Panc1 (cell line): Measurements from ENCODE around the gene SEC24A.
"Not testable (repeated sequence)": the region's sequence is repeated elsewhere in the genome, so short reads cannot be mapped to it uniquely, and the experiment has no call there.

Experiments used
- SIN3A ChIP-seq: IDR thresholded peaks from 2 replicates; pipeline ENCODE4 v1.6.1; 2012; ENCODE audit warnings: low read depth, mild to moderate bottlenecking, low read length, moderate library complexity, borderline replicate concordance; ENCODE audit not compliant: insufficient read depth
- TF ChIP-seq, protein P1 (sequence below): fragments of 450-650 bp; IDR thresholded peaks from 2 replicates; pipeline ENCODE4 v1.5.1; 2017; ENCODE audit warnings: mild to moderate bottlenecking

DNA sequence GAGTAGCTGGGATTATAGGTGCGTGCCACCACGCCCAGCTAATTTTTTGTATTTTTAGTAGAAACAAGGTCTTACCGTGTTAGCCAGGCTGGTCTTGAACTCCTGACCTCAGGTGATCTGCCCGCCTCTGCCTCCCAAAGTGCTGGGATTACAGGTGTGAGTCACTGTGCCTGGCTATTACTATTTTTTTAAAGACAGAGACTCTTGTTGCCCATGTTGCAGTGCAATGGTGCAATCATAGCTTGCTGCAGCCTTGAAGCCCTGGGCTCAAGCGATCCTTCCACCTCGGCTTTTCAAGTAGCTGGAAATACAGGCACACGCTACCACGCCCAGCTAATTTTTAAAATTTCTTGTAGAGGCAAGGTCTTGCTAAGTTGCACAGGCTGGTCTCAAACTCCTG lies 41.6 kb downstream of the SEC24A start:
- TF ChIP-seq, protein P1, sequence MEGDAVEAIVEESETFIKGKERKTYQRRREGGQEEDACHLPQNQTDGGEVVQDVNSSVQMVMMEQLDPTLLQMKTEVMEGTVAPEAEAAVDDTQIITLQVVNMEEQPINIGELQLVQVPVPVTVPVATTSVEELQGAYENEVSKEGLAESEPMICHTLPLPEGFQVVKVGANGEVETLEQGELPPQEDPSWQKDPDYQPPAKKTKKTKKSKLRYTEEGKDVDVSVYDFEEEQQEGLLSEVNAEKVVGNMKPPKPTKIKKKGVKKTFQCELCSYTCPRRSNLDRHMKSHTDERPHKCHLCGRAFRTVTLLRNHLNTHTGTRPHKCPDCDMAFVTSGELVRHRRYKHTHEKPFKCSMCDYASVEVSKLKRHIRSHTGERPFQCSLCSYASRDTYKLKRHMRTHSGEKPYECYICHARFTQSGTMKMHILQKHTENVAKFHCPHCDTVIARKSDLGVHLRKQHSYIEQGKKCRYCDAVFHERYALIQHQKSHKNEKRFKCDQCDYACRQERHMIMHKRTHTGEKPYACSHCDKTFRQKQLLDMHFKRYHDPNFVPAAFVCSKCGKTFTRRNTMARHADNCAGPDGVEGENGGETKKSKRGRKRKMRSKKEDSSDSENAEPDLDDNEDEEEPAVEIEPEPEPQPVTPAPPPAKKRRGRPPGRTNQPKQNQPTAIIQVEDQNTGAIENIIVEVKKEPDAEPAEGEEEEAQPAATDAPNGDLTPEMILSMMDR = not testable (repeated sequence)
- not testable (repeated sequence) for TF ChIP-seq SIN3A
